Endothelial cell of umbilical vein (primary cell): ENCODE measurements around the gene PKD1L1. TPM values are rescaled to one million over a fixed set of nuclear protein-coding genes. Genes with fewer than 3 reads are reported as not detected.

ENCODE experiments used
- BruUV-seq: library from RNA; stranded (reverse); fragments of 400-500 nt; replicated peaks from 2 replicates; lab custom pipeline; 2021; lab: Mats Ljungman, UMichigan
- CTCF ChIA-PET: fragments of 300-600, 350-600 bp; sonication (Branson Sonifier 250); formaldehyde crosslinking; loops from one replicate; lab custom pipeline; 2021; ENCODE audit warnings: antibody characterized with exemption, inconsistent platforms; lab: Charles Lee
- POLR2A ChIA-PET: fragments of 300-600, 350-600 bp; sonication (Branson Sonifier 250); formaldehyde crosslinking; loops from one replicate; lab custom pipeline; 2021; ENCODE audit warnings: antibody characterized with exemption, inconsistent platforms; lab: Charles Lee
- DNase-seq: peaks from one replicate; pipeline ENCODE4 v3.0.0-alpha.2; 2011; ENCODE audit warnings: low read depth, low spot score
- FAIRE-seq: peaks from 2 replicates; lab custom pipeline; 2011; peaks lifted over from hg19 to GRCh38; lab: Jason Lieb, UNC
- H2AFZ ChIP-seq: 2 replicates; pipeline ENCODE4 v1.6.0; 2012; ENCODE audit warnings: low read depth, low read length, control low read depth, inconsistent platforms
- H3K27ac ChIP-seq: 2 replicates; pipeline ENCODE4 v1.5.1; 2011; ENCODE audit warnings: low read depth, mild to moderate bottlenecking, control low read depth, low read length, moderate library complexity; ENCODE audit not compliant: insufficient read depth
- H3K27me3 ChIP-seq, 2 experiments: 2 replicates each; pipeline versions ENCODE4 v1.6.0 to v1.6.1; 2011; ENCODE audit warnings: low read length in 2 of 2, mixed read lengths in 1 of 2; ENCODE audit not compliant: control insufficient read depth in 2 of 2, insufficient read depth in 2 of 2
- H3K36me3 ChIP-seq, 2 experiments: 2 replicates in 1 of 2; 3 replicates in 1 of 2; pipeline ENCODE4 v1.5.1; 2011; ENCODE audit warnings: low read length in 2 of 2, mild to moderate bottlenecking in 1 of 2, moderate library complexity in 1 of 2; ENCODE audit not compliant: control insufficient read depth in 2 of 2, insufficient read depth in 2 of 2; ENCODE audit errors: extremely low read depth in 1 of 2
- H3K4me1 ChIP-seq: 3 replicates; pipeline ENCODE4 v1.5.1; 2011; ENCODE audit warnings: mild to moderate bottlenecking, low read length; ENCODE audit not compliant: control insufficient read depth, insufficient read depth; ENCODE audit errors: extremely low read depth
- H3K4me2 ChIP-seq: 2 replicates; pipeline ENCODE4 v1.6.1; 2011; ENCODE audit warnings: low read length, control low read depth, mixed read lengths; ENCODE audit not compliant: insufficient read depth
- H3K4me3 ChIP-seq, 3 experiments: fragments of 200-600 bp in 1 of 3; sonication (generic), shearing (Covaris generic) in 1 of 3; replicated peaks in 1 of 3; 2 replicates each; pipeline ENCODE4 v1.5.1; 2011 to 2016; ENCODE audit warnings: control low read depth in 3 of 3, low read length in 3 of 3, mild to moderate bottlenecking in 2 of 3, inconsistent platforms in 1 of 3, low read depth in 1 of 3, moderate library complexity in 1 of 3; ENCODE audit not compliant: insufficient read depth in 1 of 3
- H3K79me2 ChIP-seq: 2 replicates; pipeline ENCODE4 v1.6.0; 2012; ENCODE audit warnings: low read length, inconsistent platforms; ENCODE audit not compliant: control insufficient read depth, insufficient read depth
- H3K9ac ChIP-seq: replicated peaks from 2 replicates; pipeline ENCODE3; 2011; ENCODE audit warnings: low read length, control low read depth; ENCODE audit not compliant: insufficient read depth; ENCODE audit errors: extremely low read depth
- H3K9me1 ChIP-seq: replicated peaks from 3 replicates; pipeline ENCODE4 v1.6.0; 2011; ENCODE audit warnings: mild to moderate bottlenecking, low read length; ENCODE audit not compliant: control insufficient read depth, insufficient read depth; ENCODE audit errors: extremely low read depth
- H3K9me3 ChIP-seq: replicated peaks from 2 replicates; pipeline ENCODE4 v1.5.1; 2012; ENCODE audit warnings: low read length, inconsistent platforms; ENCODE audit not compliant: control insufficient read depth, insufficient read depth
- H4K20me1 ChIP-seq: replicated peaks from 2 replicates; pipeline ENCODE3; 2011; ENCODE audit warnings: mild to moderate bottlenecking, low read length; ENCODE audit not compliant: control insufficient read depth, insufficient read depth; ENCODE audit errors: extremely low read depth
- CTCF ChIP-seq, 2 donors: IDR thresholded peaks; 1 replicate in 1 of 2; 2 replicates in 1 of 2; pipeline ENCODE4 v1.5.1; 2011; ENCODE audit warnings: low read length in 2 of 2, mild to moderate bottlenecking in 2 of 2, moderate library complexity in 2 of 2, control low read depth in 1 of 2, inconsistent platforms in 1 of 2, low read depth in 1 of 2; ENCODE audit not compliant: insufficient read depth in 1 of 2; ENCODE audit errors: extremely low read depth in 1 of 2
- EZH2 ChIP-seq: IDR thresholded peaks from 2 replicates; pipeline ENCODE4 v1.6.1; 2012; ENCODE audit warnings: borderline replicate concordance, low read depth, mild to moderate bottlenecking, moderate library complexity, low read length, inconsistent platforms; ENCODE audit not compliant: severe bottlenecking
- FOS ChIP-seq: IDR thresholded peaks from 2 replicates; pipeline ENCODE4 v1.6.1; 2011; ENCODE audit warnings: mild to moderate bottlenecking, low read length, moderate library complexity, borderline replicate concordance; ENCODE audit not compliant: insufficient read depth
- JUN ChIP-seq: IDR thresholded peaks from 2 replicates; pipeline ENCODE4 v1.6.1; 2011; ENCODE audit warnings: borderline replicate concordance, low read depth; ENCODE audit not compliant: insufficient read length, insufficient read depth
- MAX ChIP-seq: IDR thresholded peaks from 2 replicates; pipeline ENCODE4 v1.6.1; 2011; ENCODE audit not compliant: insufficient read depth, insufficient read length
- MYC ChIP-seq: IDR thresholded peaks from one replicate; pipeline ENCODE4 v1.6.1; 2011; ENCODE audit warnings: mild to moderate bottlenecking, low read depth, low read length
- POLR2A ChIP-seq: IDR thresholded peaks from 2 replicates; pipeline ENCODE4 v1.6.1; 2012; ENCODE audit warnings: low read depth, mild to moderate bottlenecking, control low read depth, low read length
- POLR2AphosphoS5 ChIP-seq: IDR thresholded peaks from 2 replicates; pipeline ENCODE4 v1.6.1; 2012; ENCODE audit warnings: low read depth, mild to moderate bottlenecking, control low read depth, low read length, moderate library complexity; ENCODE audit not compliant: insufficient read depth
- dilution Hi-C: fragments of 300-500 bp; cut with MboI; formaldehyde crosslinking; loops from one replicate; pipeline ENCODE4 v1.15.0; 2019; ENCODE audit warnings: low sequenced_read_pairs; ENCODE audit not compliant: extremely low pct_ligation_motif_present
- intact Hi-C: fragments of 100-400 bp; cut with micrococcal nuclease; formaldehyde crosslinking; loops from one replicate; pipeline ENCODE4 v1.10.0; 2022
- polyA plus RNA-seq, 4 experiments: library from polyadenylated mRNA; depleted of rRNA in 3 of 4; stranded (reverse) in 3 of 4; unstranded in 1 of 4; fragments of >200 nt; gene quantifications; 2 replicates each; pipeline versions ENCODE4 v1.2.1 to v1.2.3, GENCODE V29; 2011 to 2012; ENCODE audit warnings: missing spikeins in 1 of 4
- total RNA-seq: library from RNA; stranded (reverse); gene quantifications from 2 replicates; pipeline ENCODE4 v1.2.3, GENCODE V29; 2021

PKD1L1 gene
- total and polyA plus RNA-seq, 2 donors (not counting 3 experiments of a cell fraction or from before 2014, with no cell fraction given), result 4.1 to 5.9 TPM

- CTCF ChIA-PET, result interaction anchor here (0.6 to 1.5 kb wide), 5 partner anchors 12 to 505 kb away, joined by 3 to 7 read pairs (median 5); no protein-coding TSS in a partner anchor
- Histone ChIP-seq H3K9me1 (no peaks in the 10 kb centered on the region), H3K9me3 (no peaks in the 10 kb centered on the region), H3K4me3 (no peak overlapping the region), H3K36me3 (no peaks in the 10 kb centered on the region), H3K27me3 (no peaks in the 10 kb centered on the region), H2AFZ (peak overlapping the region; percentile 83), H3K4me1 (peaks cover 10% of the 10 kb centered on the region), H3K79me2 (no peaks in the 10 kb centered on the region), H4K20me1 (no peaks in the 10 kb centered on the region), H3K4me2 (no peak overlapping the region), H3K27ac (no peak overlapping the region), H3K9ac (no peak overlapping the region)
- TF ChIP-seq EZH2 (no peak), CTCF (IDR thresholded peaks at IDR 0.05; ENCODE audit: extremely low read depth in 1 of 2, insufficient read depth in 1 of 2, low read depth in 1 of 2, low read length in 2 of 2) (peak in 1 of 2 donors; percentile 3)
- dilution Hi-C loops, result no loop called here
- intact Hi-C loops, result no loop called here
- POLR2A ChIA-PET, result interaction anchor here (1.0 kb wide), 1 partner anchor 13 kb away, joined by 4 read pairs; no protein-coding TSS in a partner anchor
- no TSS peak for BruUV-seq
- peak; percentile 78 for FAIRE-seq
- peak; percentile 74 for DNase-seq
Observed at GRCh38 chr7:47771336-47771989, 176.8 kb downstream of the PKD1L1 start.

- dilution Hi-C loops (no loop called here), intact Hi-C loops (no loop called here)
- H3K27me3 ChIP-seq, result no peaks in the 10 kb centered on the region
- ChIA-PET POLR2A (no interaction called here), CTCF (interaction anchor here (1.2 kb wide), 1 partner anchor 53 kb away, joined by 4 read pairs; no protein-coding TSS in a partner anchor)
- no peak overlapping the region for H3K4me2 ChIP-seq
- peaks cover 10% of the 10 kb centered on the region for H3K4me1 ChIP-seq
- no peak overlapping the region for H3K27ac ChIP-seq
- no peaks in the 10 kb centered on the region for H3K9me3 ChIP-seq
- BruUV-seq, result no TSS peak
- no peak for DNase-seq
- H3K9me1 ChIP-seq, result no peaks in the 10 kb centered on the region
- no peaks in the 10 kb centered on the region for H3K79me2 ChIP-seq
- no peaks in the 10 kb centered on the region for H3K36me3 ChIP-seq
- H4K20me1 ChIP-seq, result no peaks in the 10 kb centered on the region
- H2AFZ ChIP-seq, result no peak overlapping the region
- no peak for FAIRE-seq
- TF ChIP-seq JUN (no peak), POLR2AphosphoS5 (no peak), FOS (no peak), MYC (no peak), MAX (no peak), POLR2A (no peak)
- no peak overlapping the region for H3K4me3 ChIP-seq
- H3K9ac ChIP-seq, result no peak overlapping the region
Observed at GRCh38 chr7:47766126-47766525, 182.1 kb downstream of the PKD1L1 start.
